ENCODE measurements around the gene SPATA32. TPM values are rescaled to one million over a fixed set of nuclear protein-coding genes. Genes with fewer than 3 reads are reported as not detected.

Gene SPATA32
- total and polyA plus RNA-seq, 2 donors: 0.05 to 0.21 TPM

- Histone ChIP-seq H3K27ac (ENCODE audit: low read depth in 1 of 2, low read length in 1 of 2) (no peak overlapping the region), H3K36me3 (ENCODE audit: control insufficient read depth in 2 of 2, insufficient read depth in 2 of 2, low read length in 1 of 2) (peaks cover 0 to 19% of the 10 kb centered on the region in 2 donors), H3K9me3 (ENCODE audit: control insufficient read depth in 2 of 2, insufficient read depth in 1 of 2, low read length in 1 of 2) (peaks cover 0 to 2% of the 10 kb centered on the region in 2 donors), H3K4me3 (ENCODE audit: low read length in 2 of 2) (no peak overlapping the region), H3K4me1 (ENCODE audit: control insufficient read depth in 2 of 2, insufficient read depth in 2 of 2, low read length in 2 of 2) (peaks cover 22 to 43% of the 10 kb centered on the region in 2 donors), H3K27me3 (ENCODE audit: control insufficient read depth in 2 of 2, insufficient read depth in 1 of 2, low read length in 1 of 2) (peaks cover 0 to 3% of the 10 kb centered on the region in 2 donors)
- peak in 4 of 9 donors; percentile 76 to 92 (median 88) for DNase-seq (ENCODE audit: low read depth in 6 of 9, low spot score in 9 of 9)
- WGBS: 33% methylated on average over 12 of the region's 12 CpGs
Observed at GRCh38 chr17:45218895-45219661, 42.8 kb downstream of the SPATA32 start.

Other genes starting within 250 kb of the SPATA32 start
- 26.7 TPM for gene DCAKD, start 210.5 kb downstream of the SPATA32 start, total RNA-seq
- gene DCAKD, start 210.5 kb downstream of the SPATA32 start, polyA plus RNA-seq: 24.7 TPM
- gene NMT1, start 200.8 kb downstream of the SPATA32 start, total RNA-seq: 70.7 TPM
- 39.3 TPM for gene NMT1, start 200.8 kb downstream of the SPATA32 start, polyA plus RNA-seq
- gene PLCD3, start 129.6 kb downstream of the SPATA32 start, total RNA-seq: 0.66 TPM
- 9.1 TPM for gene PLCD3, start 129.6 kb downstream of the SPATA32 start, polyA plus RNA-seq
- 4.7 TPM for gene ACBD4, start 126.4 kb downstream of the SPATA32 start, total RNA-seq
- gene ACBD4, start 126.4 kb downstream of the SPATA32 start, polyA plus RNA-seq: 26.5 TPM
- gene HEXIM1, start 113.6 kb downstream of the SPATA32 start, total RNA-seq: 8.8 TPM
- gene HEXIM1, start 113.6 kb downstream of the SPATA32 start, polyA plus RNA-seq: 33.9 TPM
- gene HEXIM2, start 100.2 kb downstream of the SPATA32 start, total RNA-seq: 7.4 TPM
- gene HEXIM2, start 100.2 kb downstream of the SPATA32 start, polyA plus RNA-seq: 9.6 TPM
- gene FMNL1, start 40.2 kb downstream of the SPATA32 start, total RNA-seq: 16.7 TPM
- 79.5 TPM for gene FMNL1, start 40.2 kb downstream of the SPATA32 start, polyA plus RNA-seq
- gene MAP3K14, start 54.9 kb upstream of the SPATA32 start, total RNA-seq: 9.7 TPM
- 21.8 TPM for gene MAP3K14, start 54.9 kb upstream of the SPATA32 start, polyA plus RNA-seq
- gene ARHGAP27, start 170.8 kb upstream of the SPATA32 start, total RNA-seq: 23.1 TPM
- 73.8 TPM for gene ARHGAP27, start 170.8 kb upstream of the SPATA32 start, polyA plus RNA-seq
- gene PLEKHM1, start 228.6 kb upstream of the SPATA32 start, total RNA-seq: 18.1 TPM
- 22.9 TPM for gene PLEKHM1, start 228.6 kb upstream of the SPATA32 start, polyA plus RNA-seq

Data from thymus (tissue), 11 donors.